Keratinocyte (primary cell): ENCODE results near the gene GIMAP6. TPM values are rescaled to one million over a fixed set of nuclear protein-coding genes. Genes with fewer than 3 reads are reported as not detected.
"Not testable (repeated sequence)": the region's sequence is repeated elsewhere in the genome, so short reads cannot be mapped to it uniquely, and the experiment has no call there.

Experiments used
- DNase-seq: peaks from one replicate; pipeline ENCODE4 v3.0.0-alpha.2; 2011; ENCODE audit warnings: low read depth, missing footprints, low spot score
- FAIRE-seq: peaks from 2 replicates; lab custom pipeline; 2011; peaks lifted over from hg19 to GRCh38; lab: Jason Lieb, UNC
- H2AFZ ChIP-seq: 2 replicates; pipeline ENCODE4 v1.6.0; 2012; ENCODE audit warnings: low read length, control low read depth, inconsistent platforms; ENCODE audit not compliant: control insufficient read depth
- H3K27ac ChIP-seq: 2 replicates; pipeline ENCODE4 v1.5.1; 2011; ENCODE audit warnings: low read length; ENCODE audit not compliant: control insufficient read depth, insufficient read depth
- H3K27me3 ChIP-seq: 3 replicates; pipeline ENCODE4 v1.6.0; 2011; ENCODE audit warnings: low read length; ENCODE audit not compliant: control insufficient read depth, insufficient read depth; ENCODE audit errors: extremely low read depth
- H3K36me3 ChIP-seq, 2 experiments: 2 replicates in 1 of 2; 3 replicates in 1 of 2; pipeline ENCODE4 v1.5.1; 2011; ENCODE audit warnings: low read length in 2 of 2, mild to moderate bottlenecking in 1 of 2; ENCODE audit not compliant: control insufficient read depth in 2 of 2, insufficient read depth in 2 of 2; ENCODE audit errors: extremely low read depth in 1 of 2
- H3K4me1 ChIP-seq: 3 replicates; pipeline ENCODE4 v1.5.1; 2011; ENCODE audit warnings: low read length; ENCODE audit not compliant: control insufficient read depth, insufficient read depth; ENCODE audit errors: extremely low read depth
- H3K4me2 ChIP-seq: 3 replicates; pipeline ENCODE4 v1.6.0; 2011; ENCODE audit warnings: low read depth, low read length; ENCODE audit not compliant: control insufficient read depth, insufficient read depth; ENCODE audit errors: extremely low read depth
- H3K4me3 ChIP-seq, 3 experiments: fragments of 200-600 bp in 1 of 3; sonication (generic) in 1 of 3; 2 replicates in 2 of 3; 3 replicates in 1 of 3; pipeline ENCODE4 v1.5.1; 2011 to 2016; ENCODE audit warnings: low read length in 3 of 3, mild to moderate bottlenecking in 3 of 3, control low read depth in 2 of 3, inconsistent platforms in 1 of 3, low read depth in 1 of 3, mixed read lengths in 1 of 3, mixed run types in 1 of 3, moderate library complexity in 1 of 3; ENCODE audit not compliant: control insufficient read depth in 2 of 3, insufficient read depth in 2 of 3; ENCODE audit errors: extremely low read depth in 1 of 3
- H3K79me2 ChIP-seq: 2 replicates; pipeline ENCODE4 v1.6.0; 2012; ENCODE audit warnings: low read length; ENCODE audit not compliant: control insufficient read depth, insufficient read depth
- H3K9ac ChIP-seq: 3 replicates; pipeline ENCODE4 v1.6.0; 2011; ENCODE audit warnings: low read length; ENCODE audit not compliant: control insufficient read depth, insufficient read depth; ENCODE audit errors: extremely low read depth
- H3K9me1 ChIP-seq: 3 replicates; pipeline ENCODE4 v1.6.0; 2011; ENCODE audit warnings: low read length; ENCODE audit not compliant: control insufficient read depth, insufficient read depth; ENCODE audit errors: extremely low read depth
- H3K9me3 ChIP-seq: 2 replicates; pipeline ENCODE4 v1.5.1; 2012; ENCODE audit warnings: low read depth, low read length; ENCODE audit not compliant: control insufficient read depth
- H4K20me1 ChIP-seq: 3 replicates; pipeline ENCODE4 v1.6.0; 2011; ENCODE audit warnings: low read length; ENCODE audit not compliant: control insufficient read depth, insufficient read depth; ENCODE audit errors: extremely low read depth
- EZH2 ChIP-seq: IDR thresholded peaks from one replicate; pipeline ENCODE4 v1.6.1; 2012; ENCODE audit warnings: inconsistent platforms, mild to moderate bottlenecking, low read length, moderate library complexity
- dilution Hi-C: fragments of 300-500 bp; cut with MboI; formaldehyde crosslinking; loops from one replicate; pipeline ENCODE4 v1.7.0; 2020; ENCODE audit warnings: low sequenced_read_pairs; ENCODE audit not compliant: extremely low pct_ligation_motif_present
- polyA plus RNA-seq, 5 experiments: library from polyadenylated mRNA; depleted of rRNA in 3 of 5; stranded (reverse) in 3 of 5; stranded (forward) in 1 of 5; unstranded in 1 of 5; fragments of >200 nt; gene quantifications; 1 replicate in 1 of 5; 2 replicates in 3 of 5; 3 replicates in 1 of 5; pipeline versions ENCODE4 v1.2.1 to v1.2.3, GENCODE V29; 2011 to 2012; ENCODE audit warnings: missing spikeins in 2 of 5, low read depth in 1 of 5, low replicate concordance in 1 of 5
- TF ChIP-seq, protein P1 (sequence below), 3 experiments: IDR thresholded peaks in 1 of 3; conservative IDR thresholded peaks in 1 of 3; optimal IDR thresholded peaks in 1 of 3; 2 replicates in 2 of 3; 3 replicates in 1 of 3; pipeline versions ENCODE3 to v1.5.1; 2011; ENCODE audit warnings: low read length in 3 of 3, mild to moderate bottlenecking in 3 of 3, moderate library complexity in 2 of 3, control low read depth in 1 of 3, inconsistent platforms in 1 of 3; ENCODE audit not compliant: insufficient read depth in 2 of 3; ENCODE audit errors: extremely low read depth in 1 of 3

GIMAP6 gene
- polyA plus RNA-seq, 1 donor (not counting 4 experiments of a cell fraction or from before 2014, with no cell fraction given): 0.16 TPM

DNA sequence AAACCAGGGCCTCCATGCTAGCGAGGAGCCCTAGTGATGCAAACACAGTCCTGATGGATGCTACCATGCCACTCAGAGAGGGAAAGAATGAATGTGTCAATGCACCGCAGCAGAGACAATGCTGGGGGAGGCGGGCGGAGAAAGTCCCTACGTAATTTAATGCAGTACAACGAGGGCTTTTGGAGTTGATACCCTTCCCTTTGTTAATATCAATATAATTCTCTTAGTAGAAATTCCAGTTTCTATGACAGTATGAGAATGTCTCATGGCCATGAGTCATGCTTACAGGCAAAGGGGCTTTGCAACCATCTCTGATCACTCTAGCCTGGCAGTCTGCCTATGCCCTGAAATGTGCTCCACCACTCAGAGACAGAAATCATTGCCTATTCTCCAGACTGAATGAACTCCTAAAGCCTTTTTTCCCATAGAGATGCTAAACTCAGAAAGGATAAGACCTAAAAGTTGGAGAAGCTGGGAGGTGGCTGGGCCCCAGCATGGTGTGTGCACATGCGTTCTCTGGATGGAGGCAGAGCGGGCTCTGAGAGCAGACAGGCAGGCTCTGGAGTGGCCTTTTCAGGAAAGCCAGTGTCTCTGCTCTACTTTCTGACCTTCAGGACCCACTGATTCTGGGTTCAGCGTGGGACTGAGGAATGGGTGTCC lies 33.0 kb upstream of the GIMAP6 start:
- DNase-seq: no peak
- FAIRE-seq: no peak
- H2AFZ ChIP-seq: no peak overlapping the region
- no peaks in the 10 kb centered on the region for H3K9me1 ChIP-seq
- TF ChIP-seq, protein P1, sequence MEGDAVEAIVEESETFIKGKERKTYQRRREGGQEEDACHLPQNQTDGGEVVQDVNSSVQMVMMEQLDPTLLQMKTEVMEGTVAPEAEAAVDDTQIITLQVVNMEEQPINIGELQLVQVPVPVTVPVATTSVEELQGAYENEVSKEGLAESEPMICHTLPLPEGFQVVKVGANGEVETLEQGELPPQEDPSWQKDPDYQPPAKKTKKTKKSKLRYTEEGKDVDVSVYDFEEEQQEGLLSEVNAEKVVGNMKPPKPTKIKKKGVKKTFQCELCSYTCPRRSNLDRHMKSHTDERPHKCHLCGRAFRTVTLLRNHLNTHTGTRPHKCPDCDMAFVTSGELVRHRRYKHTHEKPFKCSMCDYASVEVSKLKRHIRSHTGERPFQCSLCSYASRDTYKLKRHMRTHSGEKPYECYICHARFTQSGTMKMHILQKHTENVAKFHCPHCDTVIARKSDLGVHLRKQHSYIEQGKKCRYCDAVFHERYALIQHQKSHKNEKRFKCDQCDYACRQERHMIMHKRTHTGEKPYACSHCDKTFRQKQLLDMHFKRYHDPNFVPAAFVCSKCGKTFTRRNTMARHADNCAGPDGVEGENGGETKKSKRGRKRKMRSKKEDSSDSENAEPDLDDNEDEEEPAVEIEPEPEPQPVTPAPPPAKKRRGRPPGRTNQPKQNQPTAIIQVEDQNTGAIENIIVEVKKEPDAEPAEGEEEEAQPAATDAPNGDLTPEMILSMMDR (optimal IDR thresholded peaks at IDR 0.05 in 1 of 3, IDR thresholded peaks at IDR 0.05 in 1 of 3, conservative IDR thresholded peaks at IDR 0.05 in 1 of 3; ENCODE audit: extremely low read depth in 1 of 3, insufficient read depth in 2 of 3, low read length in 3 of 3): no peak
- no peak for TF ChIP-seq EZH2
- no peak overlapping the region for H3K9ac ChIP-seq
- no peak overlapping the region for H3K4me3 ChIP-seq
- no peaks in the 10 kb centered on the region for H3K4me1 ChIP-seq
- dilution Hi-C loops: no loop called here
- H3K27ac ChIP-seq: no peak overlapping the region
- H3K9me3 ChIP-seq: no peaks in the 10 kb centered on the region
- no peaks in the 10 kb centered on the region for H3K36me3 ChIP-seq
- no peaks in the 10 kb centered on the region for H4K20me1 ChIP-seq
- H3K4me2 ChIP-seq: no peak overlapping the region
- H3K27me3 ChIP-seq: no peaks in the 10 kb centered on the region
- no peaks in the 10 kb centered on the region for H3K79me2 ChIP-seq

GRCh38 chr7:150663802-150664494 lies 31.8 kb upstream of the GIMAP6 start:
- dilution Hi-C loops: no loop called here
- Histone ChIP-seq H4K20me1 (no peaks in the 10 kb centered on the region), H3K36me3 (no peaks in the 10 kb centered on the region), H3K9me3 (no peaks in the 10 kb centered on the region), H3K9me1 (no peaks in the 10 kb centered on the region), H3K9ac (no peak overlapping the region), H3K79me2 (no peaks in the 10 kb centered on the region), H3K4me1 (no peaks in the 10 kb centered on the region), H3K4me3 (no peak overlapping the region), H3K4me2 (no peak overlapping the region), H3K27ac (no peak overlapping the region), H2AFZ (no peak overlapping the region), H3K27me3 (no peaks in the 10 kb centered on the region)
- DNase-seq (no peak), FAIRE-seq (no peak)
- TF ChIP-seq EZH2: no peak
- TF ChIP-seq, protein P1 (optimal IDR thresholded peaks at IDR 0.05 in 1 of 3, IDR thresholded peaks at IDR 0.05 in 1 of 3, conservative IDR thresholded peaks at IDR 0.05 in 1 of 3; ENCODE audit: extremely low read depth in 1 of 3, insufficient read depth in 2 of 3, low read length in 3 of 3): no peak

- H4K20me1 ChIP-seq, H3K4me3 ChIP-seq, H3K4me2 ChIP-seq, H3K9ac ChIP-seq, FAIRE-seq, H3K27ac ChIP-seq, H2AFZ ChIP-seq, H3K9me3 ChIP-seq, H3K9me1 ChIP-seq, DNase-seq, H3K27me3 ChIP-seq, H3K4me1 ChIP-seq, H3K36me3 ChIP-seq, H3K79me2 ChIP-seq, dilution Hi-C loops: not testable (repeated sequence)
Measured at GRCh38 chr7:150662821-150663220, 30.6 kb upstream of the GIMAP6 start.
